H9 (cell line): ENCODE measurements around the gene ARHGAP26. TPM values are rescaled to one million over a fixed set of nuclear protein-coding genes. Genes with fewer than 3 reads are reported as not detected.

Experiments
- DNase-seq: peaks from one replicate; pipeline ENCODE4 v3.0.0-alpha.2; 2017
- H2AFZ ChIP-seq: one replicate; pipeline ENCODE4 v1.6.1; 2013; ENCODE audit warnings: mild to moderate bottlenecking, low read length, control low read depth, moderate library complexity
- H2AK5ac ChIP-seq: 2 replicates; pipeline ENCODE4 v1.6.1; 2013; ENCODE audit warnings: low read length, control low read depth, mixed read lengths; ENCODE audit not compliant: insufficient read length
- H2BK120ac ChIP-seq: one replicate; pipeline ENCODE4 v1.6.1; 2013; ENCODE audit warnings: low read depth, mild to moderate bottlenecking, low read length, control low read depth, inconsistent platforms; ENCODE audit not compliant: poor library complexity, severe bottlenecking
- H2BK12ac ChIP-seq: 2 replicates; pipeline ENCODE4 v1.6.1; 2013; ENCODE audit warnings: low read length, control low read depth, mixed read lengths, low read depth; ENCODE audit not compliant: insufficient read length
- H2BK15ac ChIP-seq: 2 replicates; pipeline ENCODE4 v1.6.1; 2013; ENCODE audit warnings: low read depth, low read length, control low read depth
- H2BK20ac ChIP-seq: one replicate; pipeline ENCODE4 v1.6.1; 2013; ENCODE audit warnings: low read depth, mild to moderate bottlenecking, low read length, control low read depth, inconsistent platforms; ENCODE audit not compliant: poor library complexity, severe bottlenecking
- H2BK5ac ChIP-seq: 2 replicates; pipeline ENCODE4 v1.6.1; 2013; ENCODE audit warnings: low read length, control low read depth, mixed read lengths; ENCODE audit not compliant: insufficient read length
- H3K14ac ChIP-seq: 2 replicates; pipeline ENCODE4 v1.6.1; 2013; ENCODE audit warnings: low read length, control low read depth; ENCODE audit not compliant: insufficient read depth
- H3K18ac ChIP-seq: 2 replicates; pipeline ENCODE4 v1.6.1; 2013; ENCODE audit warnings: low read depth, mild to moderate bottlenecking, mixed read lengths, low read length, control low read depth; ENCODE audit not compliant: insufficient read length
- H3K23ac ChIP-seq: 2 replicates; pipeline ENCODE4 v1.6.1; 2013; ENCODE audit warnings: low read length, control low read depth, mixed read lengths, low read depth; ENCODE audit not compliant: insufficient read length
- H3K23me2 ChIP-seq: 2 replicates; pipeline ENCODE4 v1.6.1; 2013; ENCODE audit warnings: low read depth, mild to moderate bottlenecking, mixed read lengths, low read length, control low read depth; ENCODE audit not compliant: insufficient read length, poor library complexity, severe bottlenecking
- H3K27ac ChIP-seq: 2 replicates; pipeline ENCODE4 v1.5.1; 2013; ENCODE audit warnings: low read length, control low read depth, mixed read lengths, low read depth; ENCODE audit not compliant: insufficient read length
- H3K27me3 ChIP-seq: 2 replicates; pipeline ENCODE4 v1.6.1; 2013; ENCODE audit warnings: low read length, control low read depth, inconsistent platforms; ENCODE audit not compliant: insufficient read depth
- H3K4ac ChIP-seq: 2 replicates; pipeline ENCODE4 v1.6.1; 2013; ENCODE audit warnings: low read depth, mild to moderate bottlenecking, control low read depth, inconsistent platforms, low read length, moderate library complexity
- H3K4me1 ChIP-seq: 2 replicates; pipeline ENCODE4 v1.6.1; 2013; ENCODE audit warnings: low read length, control low read depth, inconsistent platforms; ENCODE audit not compliant: insufficient read depth
- H3K4me2 ChIP-seq: 2 replicates; pipeline ENCODE4 v1.6.1; 2013; ENCODE audit warnings: low read length, control low read depth, mixed read lengths; ENCODE audit not compliant: insufficient read length, insufficient read depth
- H3K56ac ChIP-seq: 2 replicates; pipeline ENCODE4 v1.6.1; 2013; ENCODE audit warnings: low read depth, mild to moderate bottlenecking, mixed read lengths, low read length, control low read depth; ENCODE audit not compliant: insufficient read length
- H3K79me1 ChIP-seq: 2 replicates; pipeline ENCODE4 v1.6.1; 2013; ENCODE audit warnings: low read depth, mild to moderate bottlenecking, moderate library complexity, low read length, control low read depth, inconsistent platforms; ENCODE audit not compliant: insufficient read depth, poor library complexity, severe bottlenecking
- H3K79me2 ChIP-seq: 2 replicates; pipeline ENCODE4 v1.6.1; 2013; ENCODE audit warnings: low read length, control low read depth, inconsistent platforms; ENCODE audit not compliant: insufficient read depth
- H3K9ac ChIP-seq: 2 replicates; pipeline ENCODE4 v1.6.1; 2013; ENCODE audit warnings: low read length, control low read depth, mixed read lengths; ENCODE audit not compliant: insufficient read length; ENCODE audit errors: extremely low read depth
- H3K9me3 ChIP-seq: one replicate; pipeline ENCODE4 v1.6.1; 2013; ENCODE audit warnings: low read depth, low read length, inconsistent platforms; ENCODE audit not compliant: control insufficient read depth
- H3T11ph ChIP-seq: one replicate; pipeline ENCODE4 v1.6.1; 2013; ENCODE audit warnings: mild to moderate bottlenecking, low read length, control low read depth, inconsistent platforms
- H4K20me1 ChIP-seq: one replicate; pipeline ENCODE4 v1.6.1; 2013; ENCODE audit not compliant: control insufficient read depth, insufficient read length, insufficient read depth
- H4K5ac ChIP-seq: 2 replicates; pipeline ENCODE4 v1.6.1; 2013; ENCODE audit warnings: low read depth, mild to moderate bottlenecking, mixed read lengths, low read length, control low read depth; ENCODE audit not compliant: insufficient read length
- H4K8ac ChIP-seq: replicated peaks from 2 replicates; pipeline ENCODE4 v1.6.1; 2013; ENCODE audit warnings: low read length, control low read depth, mixed read lengths, low read depth; ENCODE audit not compliant: insufficient read length
- H4K91ac ChIP-seq: 2 replicates; pipeline ENCODE4 v1.6.1; 2013; ENCODE audit warnings: low read depth, mild to moderate bottlenecking, moderate library complexity, mixed read lengths, low read length, control low read depth; ENCODE audit not compliant: insufficient read length
- H3K27ac Mint-ChIP-seq, 3 experiments: 2 replicates in 2 of 3; 3 replicates in 1 of 3; pipeline ENCODE4 v1.8.0; 2020 to 2021; ENCODE audit warnings: mixed read lengths in 3 of 3, mild to moderate bottlenecking in 1 of 3, moderate library complexity in 1 of 3
- H3K27me3 Mint-ChIP-seq: 2 replicates; pipeline ENCODE4 v1.8.0; 2021; ENCODE audit warnings: low read depth, mild to moderate bottlenecking, moderate library complexity, mixed read lengths
- H3K36me3 Mint-ChIP-seq, 3 experiments: 2 replicates in 2 of 3; 3 replicates in 1 of 3; pipeline ENCODE4 v1.8.0; 2020 to 2021; ENCODE audit warnings: low read depth in 3 of 3, mixed read lengths in 3 of 3; ENCODE audit not compliant: insufficient read depth in 1 of 3
- H3K4me1 Mint-ChIP-seq, 2 experiments: 2 replicates each; pipeline ENCODE4 v1.8.0; 2020; ENCODE audit warnings: mixed read lengths in 2 of 2
- H3K4me3 Mint-ChIP-seq, 2 experiments: 2 replicates in 1 of 2; 3 replicates in 1 of 2; pipeline ENCODE4 v1.8.0; 2020 to 2021; ENCODE audit warnings: mild to moderate bottlenecking in 2 of 2, mixed read lengths in 2 of 2, moderate library complexity in 1 of 2
- H3K9me3 Mint-ChIP-seq, 2 experiments: 2 replicates in 1 of 2; 3 replicates in 1 of 2; pipeline ENCODE4 v1.8.0; 2020; ENCODE audit warnings: mild to moderate bottlenecking in 2 of 2, mixed read lengths in 2 of 2, moderate library complexity in 1 of 2
- CTCF ChIP-seq: fragments of 200-600 bp; sonication (generic); conservative IDR thresholded peaks from 3 replicates; pipeline ENCODE4 v1.8.0; 2021; ENCODE audit warnings: antibody characterized with exemption, mild to moderate bottlenecking
- WGBS: extraction: QIAGEN DNeasy Blood & Tissue Kit; methylation state at CpG from one replicate; pipeline ENCODE4 v1.1.7; 2013; ENCODE audit warnings: missing lambda C conversion rate, low lambda C conversion rate, mixed read lengths; ENCODE audit not compliant: insufficient read length; ENCODE audit errors: extremely low coverage; 5-methylcytosine and 5-hydroxymethylcytosine counted together
- total RNA-seq: library from RNA; stranded (reverse); gene quantifications from 2 replicates; pipeline ENCODE4 v1.2.1, GENCODE V29; 2021

ARHGAP26 gene
- total RNA-seq, 1 experiment from 2014 or later = 13.8 TPM

DNA sequence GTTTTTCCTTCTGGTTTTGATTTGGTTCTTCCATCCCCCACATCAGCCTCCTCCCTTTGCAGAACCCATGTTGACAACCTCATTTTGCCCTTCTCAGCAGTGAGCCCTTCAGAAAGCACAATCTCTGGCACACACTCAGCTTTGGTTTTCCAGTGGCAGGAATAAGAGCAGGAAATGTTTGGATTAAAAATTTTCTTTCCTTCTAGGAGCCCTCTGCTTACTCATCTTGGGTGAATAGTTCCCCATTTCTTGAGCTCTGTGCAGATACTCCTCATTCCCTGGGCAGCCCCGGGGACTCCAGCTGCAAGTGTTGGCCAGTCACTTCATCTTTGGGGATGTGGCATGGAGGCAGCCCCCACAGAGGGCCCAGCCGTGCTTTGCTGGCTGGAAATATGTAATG lies 462.9 kb downstream of the ARHGAP26 start:
- Histone ChIP-seq H4K5ac (no peak overlapping the region), H4K20me1 (no peaks in the 10 kb centered on the region), H3K4me1 (no peaks in the 10 kb centered on the region), H4K91ac (no peak overlapping the region), H2BK15ac (no peak overlapping the region), H2BK20ac (no peak overlapping the region), H3K27me3 (no peaks in the 10 kb centered on the region), H3K14ac (no peak overlapping the region), H3T11ph (no peak overlapping the region), H2AK5ac (no peak overlapping the region), H3K23me2 (no peaks in the 10 kb centered on the region), H3K23ac (no peak overlapping the region), H3K56ac (no peak overlapping the region), H2AFZ (no peak overlapping the region), H3K27ac (no peak overlapping the region), H3K9ac (no peak overlapping the region), H3K79me2 (no peaks in the 10 kb centered on the region), H4K8ac (no peak overlapping the region), H3K79me1 (no peaks in the 10 kb centered on the region), H3K9me3 (no peaks in the 10 kb centered on the region), H3K18ac (no peak overlapping the region), H2BK12ac (no peak overlapping the region), H3K4me2 (no peak overlapping the region), H2BK5ac (no peak overlapping the region), H2BK120ac (no peak overlapping the region), H3K4ac (no peak overlapping the region)
- no peak overlapping the region for H3K4me3 Mint-ChIP-seq
- no peaks in the 10 kb centered on the region for H3K9me3 Mint-ChIP-seq
- H3K36me3 Mint-ChIP-seq = no peaks in the 10 kb centered on the region; a peak in 1 of 7 replicates
- H3K27me3 Mint-ChIP-seq = peaks cover 2% of the 10 kb centered on the region; the same call in 1 of the 2 replicates
- DNase-seq = no peak
- no peak for TF ChIP-seq CTCF
- H3K4me1 Mint-ChIP-seq = peaks cover 16 to 17% of the 10 kb centered on the region in 2 experiments
- no CpG with 5 or more reads among the region's 2 CpGs for WGBS
- no peak overlapping the region; a peak in 1 of 7 replicates for H3K27ac Mint-ChIP-seq
